ENCODE results near the gene SCARB2. TPM values are rescaled to one million over a fixed set of nuclear protein-coding genes. Genes with fewer than 3 reads are reported as not detected.
A peak's percentile ranks its signal among the peaks of the same experiment; 100 is the strongest.

Gene SCARB2
- total RNA-seq (100 to 1,000 TPM; 119 to 179 (median 141) TPM), polyA plus RNA-seq (100 to 1,000 TPM in 1 of 3 donors, 10 to 100 TPM in 2; 41.5 to 117 (median 82.9) TPM)
- long read RNA-seq, donor 1, full-length matches to known transcripts, result 34 of 34 reads
- long read RNA-seq, donor 1, partial matches to known transcripts, result 0 of 34 reads
- long read RNA-seq, donor 1, other reads (novel, unspliced or antisense), result 0 of 34 reads
- long read RNA-seq, donor 2, full-length matches to known transcripts, result 26 of 26 reads
- long read RNA-seq, donor 2, partial matches to known transcripts, result 0 of 26 reads
- long read RNA-seq, donor 2, other reads (novel, unspliced or antisense), result 0 of 26 reads
- long read RNA-seq, donor 3, full-length matches to known transcripts, result 22 of 22 reads
- long read RNA-seq, donor 3, partial matches to known transcripts, result 0 of 22 reads
- long read RNA-seq, donor 3, other reads (novel, unspliced or antisense), result 0 of 22 reads
- long read RNA-seq, donor 4, full-length matches to known transcripts, result 21 of 24 reads
- long read RNA-seq, donor 4, partial matches to known transcripts, result 0 of 24 reads
- long read RNA-seq, donor 4, other reads (novel, unspliced or antisense), result 3 of 24 reads
- long read RNA-seq, donor 5, full-length matches to known transcripts, result 108 of 117 reads
- long read RNA-seq, donor 5, partial matches to known transcripts, result 4 of 117 reads
- long read RNA-seq, donor 5, other reads (novel, unspliced or antisense), result 5 of 117 reads
- long read RNA-seq, donor 6, full-length matches to known transcripts, result 9 of 13 reads
- long read RNA-seq, donor 6, partial matches to known transcripts, result 1 of 13 reads
- long read RNA-seq, donor 6, other reads (novel, unspliced or antisense), result 3 of 13 reads
- long read RNA-seq, donor 7, full-length matches to known transcripts, result 8 of 8 reads
- long read RNA-seq, donor 7, partial matches to known transcripts, result 0 of 8 reads
- long read RNA-seq, donor 7, other reads (novel, unspliced or antisense), result 0 of 8 reads
- long read RNA-seq, donor 8, full-length matches to known transcripts, result 37 of 37 reads
- long read RNA-seq, donor 8, partial matches to known transcripts, result 0 of 37 reads
- long read RNA-seq, donor 8, other reads (novel, unspliced or antisense), result 0 of 37 reads
- long read RNA-seq, donor 9, full-length matches to known transcripts, result 24 of 24 reads
- long read RNA-seq, donor 9, partial matches to known transcripts, result 0 of 24 reads
- long read RNA-seq, donor 9, other reads (novel, unspliced or antisense), result 0 of 24 reads
- long read RNA-seq, donor 10, full-length matches to known transcripts, result 13 of 13 reads
- long read RNA-seq, donor 10, partial matches to known transcripts, result 0 of 13 reads
- long read RNA-seq, donor 10, other reads (novel, unspliced or antisense), result 0 of 13 reads

GRCh38 chr4:76213415-76214176 lies at the start of gene SCARB2:
Gene SCARB2, minus strand, starts transcription at chr4:76213824. Its CDS starts 281 bp downstream, at chr4:76213543.
- no peaks in the 10 kb centered on the region for H3K27me3 ChIP-seq
- peak; percentile 87 to 94 (median 91) for DNase-seq
- H3K4me3 ChIP-seq, result peak within 1 kb of the TSS; percentile 56 to 97 (median 74)
- TF ChIP-seq POLR2A (IDR thresholded peaks at IDR 0.05) (peak; percentile 78 to 95), CTCF (IDR thresholded peaks at IDR 0.05) (peak in 2 of 6 experiments; percentile 11 to 17)
- intact Hi-C loops (cut with DNase I), result no loop called here
- WGBS, 4 donors, result 0 to 1% (median 0%) methylated on average over 14 to 94 of the region's 94 CpGs; no CpG with 5 or more reads in 1 of the 4 donors
- H3K36me3 ChIP-seq (replicated peaks in 1 of 2), result no peaks in the 10 kb centered on the region
- peaks cover 49 to 51% of the 10 kb centered on the region in 2 donors for H3K4me1 ChIP-seq (replicated peaks in 1 of 2)
- H3K27ac ChIP-seq, result peak within 1 kb of the TSS; percentile 61 to 99 (median 94)
- H3K9me3 ChIP-seq (replicated peaks in 1 of 3), result no peaks in the 10 kb centered on the region

GRCh38 chr4:76260571-76260970 lies 46.9 kb upstream of the SCARB2 start:
- no peaks in the 10 kb centered on the region for H3K36me3 ChIP-seq (replicated peaks in 1 of 2)
- H3K4me3 ChIP-seq, result no peak overlapping the region
- DNase-seq, result no peak
- H3K27ac ChIP-seq, result no peak overlapping the region
- WGBS, 4 donors, result 0 to 98% (median 36%) methylated on average over 1 of the region's 1 CpG
- no peak for TF ChIP-seq POLR2A (IDR thresholded peaks at IDR 0.05)
- no peak for TF ChIP-seq CTCF (IDR thresholded peaks at IDR 0.05)
- H3K27me3 ChIP-seq, result no peaks in the 10 kb centered on the region
- no peaks in the 10 kb centered on the region for H3K4me1 ChIP-seq (replicated peaks in 1 of 2)
- intact Hi-C loops (cut with DNase I), result loop anchor here in 1 of 2 donors (10.0 kb wide), 1 partner anchor 124 kb away; no protein-coding TSS in a partner anchor
- H3K9me3 ChIP-seq (replicated peaks in 1 of 3), result no peaks in the 10 kb centered on the region

- WGBS, 4 donors, result 90 to 100% (median 96%) methylated on average over 3 of the region's 3 CpGs
- TF ChIP-seq CTCF (IDR thresholded peaks at IDR 0.05) (no peak), POLR2A (IDR thresholded peaks at IDR 0.05) (no peak)
- intact Hi-C loops (cut with DNase I), result loop anchor here (10.0 kb wide), 2 partner anchors 73 to 117 kb away; no protein-coding TSS in a partner anchor
Observed at GRCh38 chr4:76257824-76258223, 44.2 kb upstream of the SCARB2 start.

More at GRCh38 chr4:76257824-76258223, 44.2 kb upstream of the SCARB2 start:
- H3K9me3 ChIP-seq (replicated peaks in 1 of 3), result no peaks in the 10 kb centered on the region
- DNase-seq, result no peak
- H3K36me3 ChIP-seq (replicated peaks in 1 of 2), result no peaks in the 10 kb centered on the region
- H3K27ac ChIP-seq, result no peak overlapping the region
- H3K27me3 ChIP-seq, result no peaks in the 10 kb centered on the region
- H3K4me1 ChIP-seq (replicated peaks in 1 of 2), result no peaks in the 10 kb centered on the region
- H3K4me3 ChIP-seq, result no peak overlapping the region
